Stimulated activated CD4-positive, alpha-beta T cell treated with anti-CD3 and anti-CD28 coated beads, Interleukin-15, amount 100 ng/mL, for 48 hours (primary cell): ENCODE data around the gene UNC13B.
"Not testable (repeated sequence)": the region's sequence is repeated elsewhere in the genome, so short reads cannot be mapped to it uniquely, and the experiment has no call there.

Experiments
- DNase-seq, 2 donors: peaks; one replicate each; pipeline ENCODE4 v3.0.0-alpha.2; 2020; ENCODE audit warnings: low read depth in 2 of 2

Gene UNC13B

GRCh38 chr9:35161713-35162604 is at the start of gene UNC13B:
TSS of gene UNC13B (plus strand) at chr9:35162009. CDS start at chr9:35162284, 275 bp downstream.
- DNase-seq = peak; percentile 54 to 61

GRCh38 chr9:35112257-35113020 is 49.4 kb upstream of the UNC13B start:
- DNase-seq = no peak

GRCh38 chr9:35114113-35114839 is 47.5 kb upstream of the UNC13B start:
- DNase-seq = peak; percentile 52 to 62

GRCh38 chr9:35114840-35115628 is 46.8 kb upstream of the UNC13B start:
- DNase-seq = no peak

GRCh38 chr9:35115680-35116538 is 45.9 kb upstream of the UNC13B start, which contains the start of gene ATOSB:
TSS of gene ATOSB (minus strand) at chr9:35115862. CDS start at chr9:35108274, 7,588 bp downstream.
- DNase-seq = peak; percentile 89 to 91

- DNase-seq = no peak
These were observed 45.3 kb upstream of the UNC13B start for GRCh38 chr9:35116539-35116897.

GRCh38 chr9:35116898-35117551 is 44.8 kb upstream of the UNC13B start:
- peak; percentile 78 to 86 for DNase-seq

GRCh38 chr9:35134920-35135319 is 26.9 kb upstream of the UNC13B start:
- DNase-seq = no peak

- no peak for DNase-seq
These were observed 25.8 kb upstream of the UNC13B start for GRCh38 chr9:35135988-35136387.

GRCh38 chr9:35136866-35137265 is 24.9 kb upstream of the UNC13B start:
- DNase-seq = no peak

GRCh38 chr9:35140093-35140492 is 21.7 kb upstream of the UNC13B start:
- no peak for DNase-seq

- no peak for DNase-seq
These were observed 19.8 kb upstream of the UNC13B start for GRCh38 chr9:35142037-35142436.

- DNase-seq = not testable (repeated sequence)
These were observed 13.8 kb upstream of the UNC13B start for GRCh38 chr9:35147941-35148563.

- no peak for DNase-seq
These were observed 8.9 kb upstream of the UNC13B start for GRCh38 chr9:35152926-35153325.

- DNase-seq = no peak
These were observed 5.0 kb upstream of the UNC13B start for GRCh38 chr9:35156781-35157180.

- DNase-seq = not testable (repeated sequence)
These were observed 4.0 kb upstream of the UNC13B start for GRCh38 chr9:35157836-35158235.

- DNase-seq = no peak
These were observed 3.1 kb upstream of the UNC13B start for GRCh38 chr9:35158501-35159280.

- DNase-seq = no peak
These were observed 951 bp downstream of the UNC13B start for GRCh38 chr9:35162605-35163315.
